ENCODE results near the gene IGSF21.
A peak's percentile ranks its signal among the peaks of the same experiment; 100 is the strongest.

IGSF21 gene

DNA sequence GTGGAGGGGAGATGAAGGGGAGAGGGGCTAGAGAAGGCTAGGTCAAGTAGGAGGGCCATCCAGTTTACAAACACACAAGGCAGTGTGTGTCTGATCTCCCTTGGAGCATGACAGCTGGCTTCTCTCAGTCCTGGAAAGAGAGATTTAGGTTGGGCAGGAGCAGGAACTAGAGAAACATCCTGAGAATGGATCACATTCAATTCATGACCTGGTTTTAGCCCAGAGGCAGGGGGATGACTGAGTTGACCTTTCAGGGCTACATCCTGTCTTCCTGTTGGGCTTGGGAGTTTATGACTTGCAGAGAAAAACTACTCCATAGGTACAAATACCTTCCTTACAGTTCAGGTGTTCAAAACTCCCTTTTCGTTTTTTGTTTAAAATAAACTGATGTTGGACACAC lies 97.0 kb downstream of the IGSF21 start:
- DNase-seq (ENCODE audit: low read depth in 4 of 4, low spot score in 1 of 4) = no peak

DNA sequence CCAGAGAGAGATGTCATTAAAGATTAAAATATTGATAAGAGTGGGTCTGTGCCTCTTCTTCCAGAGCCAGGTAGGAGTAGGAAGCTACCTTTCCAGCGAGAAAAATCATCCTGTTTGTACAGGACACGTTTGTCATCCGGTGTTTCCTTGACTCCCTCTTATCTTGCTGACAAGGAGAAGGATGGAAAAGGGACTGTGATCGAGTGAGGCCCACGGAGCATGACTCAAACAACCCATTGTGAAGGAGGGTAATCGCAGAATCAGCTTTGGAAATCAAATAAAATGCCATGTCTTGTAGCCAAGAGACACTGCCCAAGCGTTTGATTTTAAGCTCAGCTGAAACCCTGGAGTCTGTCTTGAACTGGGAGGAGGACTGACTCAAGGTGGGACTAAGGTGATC lies 97.7 kb downstream of the IGSF21 start:
- no peak for DNase-seq (ENCODE audit: low read depth in 4 of 4, low spot score in 1 of 4)

DNA sequence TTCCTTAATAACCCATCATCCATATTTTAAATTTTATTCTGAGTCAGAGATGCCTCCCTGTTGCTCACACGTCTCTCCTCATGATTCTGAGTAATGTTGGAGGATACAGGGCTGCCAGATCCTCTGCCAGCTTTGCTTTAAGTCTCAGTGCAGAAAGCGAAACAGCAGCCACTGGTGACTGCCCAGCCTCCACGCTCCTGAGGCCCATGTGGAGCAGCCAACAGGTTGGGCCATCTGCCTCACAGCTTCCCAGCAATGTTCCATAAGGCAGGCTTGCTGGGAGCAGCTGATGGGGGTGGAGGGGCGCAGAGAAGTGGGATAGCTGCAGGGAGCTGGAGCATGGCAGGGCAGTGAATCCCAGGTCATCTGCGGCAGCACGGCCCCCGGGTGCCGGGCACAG lies 104.2 kb downstream of the IGSF21 start:
- DNase-seq (ENCODE audit: low read depth in 4 of 4, low spot score in 1 of 4) = no peak

DNA sequence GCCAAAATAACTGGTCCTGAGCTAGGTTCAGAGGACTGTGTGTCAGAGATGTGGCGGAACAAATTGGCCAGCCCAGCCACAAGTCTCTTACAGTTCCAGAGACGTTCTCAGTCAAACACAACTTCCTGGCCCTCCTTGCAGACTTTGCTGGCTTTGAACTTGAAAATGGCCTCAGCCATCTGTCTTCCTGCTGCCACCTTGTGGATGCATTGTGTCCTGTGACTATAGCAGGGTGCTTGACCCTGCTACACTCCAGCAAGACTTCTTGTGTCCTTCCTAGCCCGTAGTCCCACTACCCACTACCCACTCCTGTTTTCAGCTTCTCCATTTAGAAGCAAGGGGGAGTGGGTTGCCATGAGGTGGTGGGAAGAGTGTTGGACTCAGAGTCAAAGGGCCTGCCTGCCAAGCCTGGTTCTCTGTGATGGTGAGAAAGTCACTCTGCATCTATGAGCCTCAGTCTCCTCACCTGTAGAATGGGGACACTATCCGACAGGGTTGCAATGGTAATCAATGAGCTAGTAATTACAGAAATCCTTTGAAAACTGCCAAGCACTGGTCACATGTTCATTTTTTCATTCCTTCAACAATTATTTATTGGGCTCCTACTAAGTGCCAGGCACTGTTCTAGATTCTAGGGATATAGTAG lies 109.9 kb downstream of the IGSF21 start:
- no peak for DNase-seq (ENCODE audit: low read depth in 4 of 4, low spot score in 1 of 4)

DNA sequence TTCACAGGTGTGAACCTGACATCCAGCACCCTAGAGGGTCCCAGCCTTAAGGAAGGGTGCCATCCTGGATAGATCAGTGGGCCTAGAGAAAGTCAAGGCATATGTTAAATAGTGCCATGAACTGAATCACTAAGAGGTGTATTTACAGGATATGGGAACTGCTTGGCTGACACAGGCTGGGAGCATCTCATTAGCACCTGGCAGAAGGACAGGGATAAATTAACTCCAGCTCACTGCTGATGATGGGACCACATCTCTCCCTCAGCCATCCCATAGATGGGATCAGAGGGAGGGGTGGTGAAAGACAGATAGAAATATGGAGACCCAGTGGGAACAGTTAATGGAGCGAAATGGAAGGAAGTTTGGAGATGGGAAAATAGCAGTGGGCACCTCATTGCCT lies 122.0 kb downstream of the IGSF21 start:
- DNase-seq (ENCODE audit: low read depth in 4 of 4, low spot score in 1 of 4) = no peak

- no peak for DNase-seq (ENCODE audit: low read depth in 4 of 4, low spot score in 1 of 4)
Measured at GRCh38 chr1:18230321-18230720, 122.7 kb downstream of the IGSF21 start.

GRCh38 chr1:18230840-18231239 lies 123.2 kb downstream of the IGSF21 start:
- no peak for DNase-seq (ENCODE audit: low read depth in 4 of 4, low spot score in 1 of 4)

DNA sequence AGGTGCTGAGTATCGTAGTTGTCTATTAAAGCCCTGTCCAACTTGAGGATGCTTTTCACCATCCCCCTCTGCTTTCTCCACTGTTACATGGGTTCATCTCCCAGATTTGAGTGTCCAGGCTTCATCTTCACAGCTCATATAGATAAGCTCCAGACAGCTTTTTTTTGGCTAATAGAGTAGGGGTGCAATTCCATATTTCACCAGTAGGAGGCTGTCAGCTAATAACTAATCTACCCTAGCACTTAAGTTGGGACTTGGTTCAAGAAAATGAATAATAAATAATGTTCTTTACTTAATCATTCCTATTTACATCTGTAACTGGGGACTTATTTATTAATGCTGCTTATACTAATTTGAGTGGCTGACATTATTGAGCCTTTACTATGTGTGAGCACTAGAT lies 124.5 kb downstream of the IGSF21 start:
- DNase-seq (ENCODE audit: low read depth in 4 of 4, low spot score in 1 of 4) = no peak

DNA sequence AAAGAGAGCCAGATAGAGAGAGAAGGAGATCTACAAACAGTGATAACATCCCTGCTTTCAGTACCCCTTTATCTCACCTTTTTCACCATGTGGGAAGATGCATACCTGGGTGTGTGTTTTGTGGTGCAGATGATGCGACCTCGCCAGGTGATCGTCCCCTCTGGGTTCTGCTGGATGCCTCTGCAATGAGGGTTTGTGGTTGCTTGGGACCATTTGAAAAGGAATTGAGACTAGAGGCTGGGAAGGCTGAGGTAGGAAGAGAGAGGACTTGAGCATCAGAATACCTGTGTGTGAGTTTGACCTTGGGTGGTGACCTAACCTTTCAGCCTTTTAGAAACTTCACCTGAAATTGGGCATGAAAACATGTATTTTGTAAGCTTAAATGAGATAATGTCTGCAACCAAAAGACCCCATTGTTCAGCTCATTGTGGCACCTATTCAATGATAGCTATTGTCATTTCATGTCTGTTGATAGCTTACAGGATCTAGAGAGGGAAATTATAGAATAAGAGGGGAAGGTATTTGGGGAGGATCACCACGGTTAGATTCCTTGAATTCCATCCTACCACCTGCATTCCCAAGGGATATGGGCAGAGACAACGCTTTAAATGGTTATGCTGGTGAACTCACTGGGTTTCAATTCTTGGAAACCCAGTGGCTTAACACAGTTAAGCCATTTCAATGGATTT lies 125.7 kb downstream of the IGSF21 start:
- no peak for DNase-seq (ENCODE audit: low read depth in 4 of 4, low spot score in 1 of 4)

GRCh38 chr1:18234790-18235242 lies 127.2 kb downstream of the IGSF21 start:
- DNase-seq (ENCODE audit: low read depth in 4 of 4, low spot score in 1 of 4) = peak in 1 of 4 experiments; percentile 9

- no peak for DNase-seq (ENCODE audit: low read depth in 4 of 4, low spot score in 1 of 4)
Measured at GRCh38 chr1:18237371-18237770, 129.8 kb downstream of the IGSF21 start.

DNA sequence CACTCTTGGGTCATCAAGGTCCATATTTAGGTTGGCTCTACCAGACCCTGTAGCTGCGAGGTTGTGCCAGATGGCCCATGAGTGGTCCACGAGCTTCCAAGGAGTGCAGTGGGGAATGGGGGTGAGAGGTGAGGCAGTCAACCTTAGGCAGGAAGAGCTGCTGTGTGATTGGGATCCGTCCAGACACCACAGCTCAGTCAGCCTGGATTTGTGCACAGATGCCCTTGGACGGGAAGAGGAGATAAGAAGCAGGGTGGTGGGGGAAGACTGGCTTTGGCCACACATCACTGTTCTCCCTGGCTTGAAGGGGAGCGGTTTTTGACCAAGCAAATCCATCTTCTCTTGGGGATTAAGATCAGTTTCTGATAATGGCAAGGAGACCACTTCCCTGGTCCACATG lies 130.6 kb downstream of the IGSF21 start:
- DNase-seq (ENCODE audit: low read depth in 4 of 4, low spot score in 1 of 4) = no peak

GRCh38 chr1:18239671-18240070 lies 132.1 kb downstream of the IGSF21 start:
- no peak for DNase-seq (ENCODE audit: low read depth in 4 of 4, low spot score in 1 of 4)

DNA sequence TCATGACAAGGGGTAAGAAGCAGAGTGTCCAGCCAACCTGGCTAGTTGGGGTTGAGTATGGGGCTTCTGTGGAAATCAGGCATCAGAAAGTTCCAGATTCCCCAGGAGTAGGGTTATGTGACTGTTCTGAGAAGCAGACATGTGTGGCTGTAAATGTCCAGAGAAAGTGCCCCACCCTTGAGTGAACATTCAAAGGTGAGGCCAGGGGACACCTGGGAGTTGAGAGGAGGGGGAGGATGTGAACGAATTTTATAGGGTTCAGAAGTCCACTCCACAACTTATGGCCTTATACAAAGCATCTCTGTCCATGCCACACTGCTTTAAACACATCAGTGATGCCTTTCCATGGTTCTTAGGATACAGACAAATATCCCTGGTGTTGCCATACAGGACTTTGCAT lies 133.3 kb downstream of the IGSF21 start:
- no peak for DNase-seq (ENCODE audit: low read depth in 4 of 4, low spot score in 1 of 4)

GRCh38 chr1:18241891-18242290 lies 134.3 kb downstream of the IGSF21 start:
- no peak for DNase-seq (ENCODE audit: low read depth in 4 of 4, low spot score in 1 of 4)

GRCh38 chr1:18243503-18244175 lies 136.0 kb downstream of the IGSF21 start:
- no peak for DNase-seq (ENCODE audit: low read depth in 4 of 4, low spot score in 1 of 4)

GRCh38 chr1:18244762-18245161 lies 137.2 kb downstream of the IGSF21 start:
- DNase-seq (ENCODE audit: low read depth in 4 of 4, low spot score in 1 of 4) = no peak

GRCh38 chr1:18245647-18246046 lies 138.0 kb downstream of the IGSF21 start:
- no peak for DNase-seq (ENCODE audit: low read depth in 4 of 4, low spot score in 1 of 4)

- DNase-seq (ENCODE audit: low read depth in 4 of 4, low spot score in 1 of 4) = no peak
Measured at GRCh38 chr1:18246543-18246942, 138.9 kb downstream of the IGSF21 start.

DNA sequence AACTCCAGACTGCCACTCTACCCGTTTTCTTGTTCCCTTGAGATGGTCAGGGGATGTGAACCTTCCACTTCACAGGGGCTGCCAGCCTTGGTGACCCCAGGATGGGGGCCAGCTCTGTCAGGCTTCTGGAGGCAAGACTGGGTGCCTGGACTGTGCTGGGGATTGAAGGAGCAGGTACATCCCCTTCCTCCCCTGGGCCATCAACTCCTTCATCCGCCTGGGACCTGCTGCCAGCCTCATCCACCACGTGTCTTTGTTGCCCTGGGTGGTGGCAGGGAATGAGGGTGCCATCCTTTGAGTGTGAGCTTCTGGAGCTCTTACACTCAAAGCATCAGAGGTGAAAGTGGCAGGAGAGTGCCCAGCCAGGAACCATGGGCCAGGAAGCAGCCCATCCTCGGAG lies 139.6 kb downstream of the IGSF21 start:
- DNase-seq (ENCODE audit: low read depth in 4 of 4, low spot score in 1 of 4) = no peak

DNA sequence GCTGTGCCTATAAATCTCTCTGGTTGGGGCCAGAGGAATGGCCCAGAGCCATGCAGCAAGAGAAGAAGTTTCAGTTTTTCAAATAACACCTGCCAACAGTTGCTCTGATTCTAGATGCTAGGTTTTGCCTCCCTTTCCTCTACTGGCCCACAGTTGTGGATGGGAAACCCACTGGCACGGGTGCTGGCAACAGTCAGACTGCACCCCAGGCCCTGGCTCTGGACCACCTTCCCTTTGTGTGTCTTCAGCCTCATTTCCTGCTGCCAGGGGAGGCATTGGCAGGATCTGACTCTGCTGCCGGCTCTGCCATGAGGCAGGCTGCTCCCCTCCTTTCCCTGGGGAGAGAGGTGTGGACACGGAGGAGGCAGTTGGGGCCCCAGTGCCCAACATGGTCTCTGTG lies 142.0 kb downstream of the IGSF21 start:
- DNase-seq (ENCODE audit: low read depth in 4 of 4, low spot score in 1 of 4) = no peak

DNA sequence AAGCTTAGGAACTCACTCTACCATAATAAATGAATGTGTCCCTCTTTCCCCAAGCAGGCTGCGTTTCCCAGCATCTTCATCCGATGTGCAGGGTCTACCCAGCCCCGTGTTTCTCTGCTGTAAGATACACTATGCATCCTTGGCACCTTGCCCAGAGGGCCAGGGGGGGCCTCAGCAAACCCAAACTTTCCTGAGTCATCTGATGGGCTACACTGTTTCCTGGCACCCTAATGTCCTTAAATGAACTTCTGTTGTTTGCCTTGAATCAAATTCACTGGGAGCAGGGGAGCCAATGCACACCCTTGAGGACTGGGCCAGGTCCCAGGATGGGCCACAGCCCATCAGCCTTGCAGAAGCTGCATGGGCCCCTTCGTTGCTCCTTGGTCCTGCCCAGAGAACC lies 145.5 kb downstream of the IGSF21 start:
- no peak for DNase-seq (ENCODE audit: low read depth in 4 of 4, low spot score in 1 of 4)

Data from stimulated activated CD4-positive, alpha-beta T cell treated with anti-CD3 and anti-CD28 coated beads, Interleukin-1b, Interleukin-23, amount 100 ng/mL, for 24 hours (primary cell).